HG02981 (cell line): Measurements from ENCODE around the gene BATF.
"Not testable (repeated sequence)": the region's sequence is repeated elsewhere in the genome, so short reads cannot be mapped to it uniquely, and the experiment has no call there.

Source experiments
- ATAC-seq: cut with Tn5 transposase; IDR thresholded peaks from one replicate; pipeline ENCODE4 v1.9.1; 2021; ENCODE audit warnings: mild to moderate bottlenecking, moderate library complexity; ENCODE audit not compliant: unreplicated experiment

BATF gene, protein sequence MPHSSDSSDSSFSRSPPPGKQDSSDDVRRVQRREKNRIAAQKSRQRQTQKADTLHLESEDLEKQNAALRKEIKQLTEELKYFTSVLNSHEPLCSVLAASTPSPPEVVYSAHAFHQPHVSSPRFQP

GRCh38 chr14:75522224-75522982, at the start of gene BATF:
Gene BATF, plus strand, starts transcription at chr14:75522469. Its CDS starts 214 bp downstream, at chr14:75522683.
- peak; percentile 63 for ATAC-seq

DNA sequence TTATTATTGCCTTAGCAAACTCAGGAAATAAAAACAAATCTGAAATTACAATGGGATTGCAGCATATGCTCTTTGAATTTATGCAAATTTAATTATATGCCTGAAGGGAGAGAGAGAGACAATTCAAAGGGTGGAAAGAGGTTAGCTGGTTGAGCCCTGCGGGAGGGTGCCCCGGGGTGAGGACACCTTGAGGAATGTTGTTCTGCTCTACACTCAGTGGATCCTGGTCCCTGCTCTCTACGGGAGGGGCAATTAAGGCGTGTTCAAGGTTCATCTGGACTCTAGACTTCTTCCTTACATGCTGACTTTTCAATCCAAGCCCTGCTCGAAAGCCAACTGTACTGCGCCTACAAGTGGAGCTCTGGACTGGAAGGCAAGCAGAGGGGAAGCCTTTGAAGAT, 48.1 kb upstream of the BATF start:
- not testable (repeated sequence) for ATAC-seq

GRCh38 chr14:75476274-75476995, 45.8 kb upstream of the BATF start:
- ATAC-seq: no peak

GRCh38 chr14:75477881-75478280, 44.4 kb upstream of the BATF start:
- ATAC-seq: no peak

- ATAC-seq: no peak
These were observed 42.3 kb upstream of the BATF start for GRCh38 chr14:75479770-75480600.

GRCh38 chr14:75482366-75482765, 39.9 kb upstream of the BATF start:
- no peak for ATAC-seq

- ATAC-seq: no peak
These were observed 37.4 kb upstream of the BATF start for GRCh38 chr14:75484711-75485429.

- no peak for ATAC-seq
These were observed 36.0 kb upstream of the BATF start for GRCh38 chr14:75486318-75486717.

DNA sequence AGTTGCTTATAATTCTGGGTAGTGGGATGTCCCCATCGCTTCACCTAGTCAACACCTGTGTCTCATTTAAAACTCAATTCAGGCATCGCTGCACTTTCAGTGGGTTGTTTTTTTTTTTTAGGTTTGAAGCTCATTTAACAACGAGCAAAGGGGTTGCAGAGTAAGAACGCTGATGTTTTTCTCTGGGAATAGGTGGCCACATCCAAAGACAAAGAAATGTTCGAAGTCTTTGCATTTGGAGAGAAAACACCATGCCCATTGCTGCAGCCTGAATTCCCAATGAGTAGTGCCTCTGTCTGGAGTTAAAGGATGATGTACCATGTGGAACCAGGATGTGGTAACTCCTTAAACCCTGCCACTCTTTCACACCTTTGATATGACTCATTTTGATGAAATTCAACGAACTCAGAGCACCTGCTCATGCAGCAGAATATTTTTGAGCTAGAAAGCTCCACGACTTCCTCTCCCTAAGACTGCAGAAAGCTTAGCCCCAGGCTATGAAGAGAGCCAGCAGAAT, 35.1 kb upstream of the BATF start:
- peak; percentile 62 for ATAC-seq

DNA sequence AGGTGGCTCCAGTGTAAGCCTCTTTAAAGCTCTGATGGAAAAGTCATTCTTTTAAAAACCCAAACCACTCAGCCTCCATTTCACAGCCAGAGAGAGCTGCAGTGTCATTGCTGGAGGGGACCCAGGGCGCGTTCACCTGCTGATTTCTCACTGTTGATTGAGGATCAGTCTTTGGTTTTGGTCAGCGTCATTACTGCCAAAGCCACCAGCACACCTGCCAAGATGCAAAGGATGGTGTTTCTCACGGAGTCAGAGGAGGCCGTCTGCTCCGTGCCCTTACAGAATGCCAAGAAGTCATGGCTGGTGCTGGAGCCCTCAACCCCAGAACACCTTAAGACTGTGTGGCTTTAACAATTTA, 32.8 kb upstream of the BATF start:
- ATAC-seq: no peak

- no peak for ATAC-seq
These were observed 30.8 kb upstream of the BATF start for GRCh38 chr14:75491376-75491978.

- no peak for ATAC-seq
These were observed 29.3 kb upstream of the BATF start for GRCh38 chr14:75492832-75493591.

GRCh38 chr14:75493592-75494087, 28.6 kb upstream of the BATF start:
- ATAC-seq: no peak

DNA sequence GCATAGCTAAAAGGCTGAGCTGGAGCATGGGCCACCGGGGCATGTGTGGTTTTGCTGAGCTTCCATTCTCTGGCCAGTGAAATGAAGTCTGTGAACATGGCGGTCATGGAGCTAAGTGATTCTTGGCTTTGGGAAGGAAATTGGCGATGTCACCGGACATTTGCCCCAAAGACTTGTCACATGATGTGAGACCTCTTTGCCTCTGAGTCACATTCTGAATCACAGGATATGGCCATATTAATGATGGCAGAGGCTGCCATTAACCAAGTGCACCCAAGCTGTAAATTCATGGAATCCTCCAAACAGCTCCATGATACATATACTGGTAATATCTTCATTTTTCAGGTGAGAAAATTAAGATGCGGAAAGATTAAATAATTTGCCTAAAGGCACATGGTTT, 27.4 kb upstream of the BATF start:
- ATAC-seq: no peak

DNA sequence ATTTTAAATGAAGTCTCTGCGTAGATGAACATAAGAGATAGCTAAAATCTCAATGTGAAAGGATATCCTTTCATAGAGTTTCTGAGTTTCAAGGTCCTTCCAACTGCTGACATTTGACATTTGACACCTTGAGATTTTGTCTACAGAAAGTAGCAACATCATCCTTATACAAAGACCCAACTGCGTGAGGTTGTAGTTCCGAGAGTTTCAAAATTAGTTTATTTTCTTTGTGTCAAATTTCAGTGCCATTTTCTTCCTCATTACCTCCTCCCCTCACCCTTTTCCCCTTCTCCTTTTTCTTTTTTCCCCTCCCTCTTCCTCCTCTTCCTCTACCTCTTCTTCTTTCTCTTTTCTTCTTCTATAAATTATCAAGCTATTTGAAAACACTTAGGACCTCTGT, 26.9 kb upstream of the BATF start:
- ATAC-seq: no peak

- ATAC-seq: no peak
These were observed 26.4 kb upstream of the BATF start for GRCh38 chr14:75495882-75496281.

DNA sequence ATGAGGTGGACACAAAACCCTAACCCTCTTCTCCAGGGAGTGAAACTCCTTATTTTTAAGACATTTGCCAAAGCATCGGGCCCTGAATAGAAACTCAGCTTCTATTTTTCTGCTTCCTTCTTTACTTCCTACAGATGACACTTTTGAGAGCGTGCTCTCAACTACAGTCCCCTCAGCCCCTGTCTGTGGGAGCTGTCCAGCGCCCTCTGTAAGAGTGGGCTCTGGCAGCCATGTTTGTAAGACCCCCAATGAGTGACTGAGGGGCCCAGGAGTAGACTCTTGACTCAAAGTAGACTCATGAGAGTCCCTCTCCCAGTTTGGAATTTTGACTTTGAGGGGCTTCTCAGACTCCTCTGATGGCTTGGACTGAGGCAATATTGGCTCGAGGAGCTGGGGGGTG, 25.5 kb upstream of the BATF start:
- ATAC-seq: no peak

- ATAC-seq: peak; percentile 43
These were observed 25.1 kb upstream of the BATF start for GRCh38 chr14:75497191-75497590.

DNA sequence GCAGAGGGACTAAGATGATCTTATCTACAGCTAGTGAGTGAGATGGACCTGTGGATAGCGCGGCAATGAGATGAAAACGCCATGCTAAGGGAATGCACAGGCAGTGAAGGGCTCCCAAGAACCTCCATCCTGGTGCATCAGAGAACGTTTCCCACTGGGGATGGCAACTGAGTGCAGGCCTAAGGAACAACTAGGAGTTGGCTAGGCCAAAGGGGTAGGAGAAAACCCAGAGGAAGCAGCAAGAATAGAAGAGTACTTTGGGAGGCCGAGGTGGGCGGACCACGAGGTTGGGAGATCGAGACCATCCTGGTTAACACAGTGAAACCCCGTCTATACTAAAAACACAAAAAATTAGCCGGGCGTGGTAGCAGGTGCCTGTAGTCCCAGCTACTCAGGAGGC, 24.6 kb upstream of the BATF start:
- no peak for ATAC-seq
